GM10248 (cell line): ENCODE results near the gene INTS15.

Experiments used
- CTCF ChIA-PET: fragments of 300-600 bp; sonication (Branson Sonifier 250); formaldehyde crosslinking; extraction: SDS; loops from one replicate; lab custom pipeline; 2021; ENCODE audit warnings: antibody characterized with exemption; lab: Yijun Ruan, JAX
- POLR2A ChIA-PET: fragments of 350-650 bp; sonication (Branson Sonifier 250); formaldehyde crosslinking; extraction: SDS; loops from one replicate; lab custom pipeline; 2020; ENCODE audit warnings: antibody characterized with exemption; lab: Yijun Ruan, JAX
- DNase-seq: peaks from one replicate; pipeline ENCODE4 v3.0.0; 2012; ENCODE audit errors: extremely low spot score
- TF ChIP-seq, protein P1 (sequence below): IDR thresholded peaks from 2 replicates; pipeline ENCODE4 v1.5.1; 2012; ENCODE audit warnings: mild to moderate bottlenecking, low read depth; ENCODE audit errors: extremely low read depth, missing control alignments, control extremely low read depth

The INTS15 gene

DNA sequence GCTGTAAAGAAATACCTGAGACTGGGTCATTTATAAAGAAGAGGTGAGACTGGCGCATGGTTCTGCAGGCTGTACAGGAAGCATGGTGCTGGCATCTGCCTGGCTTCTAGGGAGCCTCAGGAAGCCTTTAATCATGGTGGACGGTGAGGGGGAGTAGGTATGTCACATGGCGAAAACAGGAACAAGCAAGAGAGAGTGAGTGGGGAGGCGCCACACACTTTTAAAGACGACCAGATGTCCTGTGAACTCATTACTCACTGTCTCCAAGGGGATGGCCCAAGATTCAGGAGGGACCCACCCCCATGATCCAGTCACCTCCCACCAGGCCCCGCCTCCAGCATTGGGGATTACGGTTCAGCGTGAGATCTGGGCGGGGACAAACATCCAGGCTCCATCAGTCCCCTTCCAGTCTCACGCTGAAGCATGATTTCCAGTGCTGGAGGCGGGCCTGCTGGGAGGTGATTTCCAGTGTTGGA is 50.5 kb downstream of the INTS15 start:
- TF ChIP-seq, protein P1, sequence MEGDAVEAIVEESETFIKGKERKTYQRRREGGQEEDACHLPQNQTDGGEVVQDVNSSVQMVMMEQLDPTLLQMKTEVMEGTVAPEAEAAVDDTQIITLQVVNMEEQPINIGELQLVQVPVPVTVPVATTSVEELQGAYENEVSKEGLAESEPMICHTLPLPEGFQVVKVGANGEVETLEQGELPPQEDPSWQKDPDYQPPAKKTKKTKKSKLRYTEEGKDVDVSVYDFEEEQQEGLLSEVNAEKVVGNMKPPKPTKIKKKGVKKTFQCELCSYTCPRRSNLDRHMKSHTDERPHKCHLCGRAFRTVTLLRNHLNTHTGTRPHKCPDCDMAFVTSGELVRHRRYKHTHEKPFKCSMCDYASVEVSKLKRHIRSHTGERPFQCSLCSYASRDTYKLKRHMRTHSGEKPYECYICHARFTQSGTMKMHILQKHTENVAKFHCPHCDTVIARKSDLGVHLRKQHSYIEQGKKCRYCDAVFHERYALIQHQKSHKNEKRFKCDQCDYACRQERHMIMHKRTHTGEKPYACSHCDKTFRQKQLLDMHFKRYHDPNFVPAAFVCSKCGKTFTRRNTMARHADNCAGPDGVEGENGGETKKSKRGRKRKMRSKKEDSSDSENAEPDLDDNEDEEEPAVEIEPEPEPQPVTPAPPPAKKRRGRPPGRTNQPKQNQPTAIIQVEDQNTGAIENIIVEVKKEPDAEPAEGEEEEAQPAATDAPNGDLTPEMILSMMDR: no peak
- POLR2A ChIA-PET: no interaction called here
- no peak for DNase-seq
- CTCF ChIA-PET: interaction anchor here (1.2 kb wide), 1 partner anchor 63 kb away, joined by 3 read pairs; the partner anchor contains the start of gene ZDHHC4

GRCh38 chr7:6641305-6642035 is 51.6 kb downstream of the INTS15 start:
- ChIA-PET POLR2A (no interaction called here), CTCF (interaction anchor here (1.1 to 1.2 kb wide), 2 partner anchors 20 to 88 kb away, joined by 3 read pairs; no protein-coding TSS in a partner anchor)
- no peak for DNase-seq
- TF ChIP-seq, protein P1: no peak

DNA sequence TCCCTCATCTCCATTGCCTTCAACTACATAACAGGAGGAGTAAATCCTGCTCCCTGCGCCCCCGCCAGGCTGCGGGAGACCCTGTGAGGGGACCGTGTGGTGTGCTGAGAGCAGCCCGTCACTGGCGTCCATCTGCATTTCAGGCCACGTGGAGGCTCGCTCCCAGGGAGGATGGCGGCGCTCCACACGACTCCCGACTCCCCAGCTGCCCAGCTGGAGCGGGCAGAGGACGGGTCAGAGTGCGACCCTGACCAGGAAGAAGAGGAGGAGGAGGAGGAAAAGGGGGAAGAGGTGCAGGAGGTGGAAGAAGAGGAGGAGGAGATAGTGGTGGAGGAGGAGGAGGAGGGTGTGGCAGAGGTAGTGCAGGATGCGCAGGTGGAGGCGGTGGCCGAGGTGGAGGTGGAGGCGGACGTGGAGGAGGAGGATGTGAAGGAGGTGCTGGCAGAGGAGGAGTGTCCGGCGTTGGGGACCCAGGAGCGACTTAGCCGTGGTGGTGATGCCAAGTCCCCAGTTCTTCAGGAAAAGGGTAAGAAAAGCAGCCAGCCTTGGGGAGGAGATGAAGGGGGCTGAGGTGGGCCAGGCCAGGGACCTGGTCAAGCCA is 52.5 kb downstream of the INTS15 start:
- ChIA-PET POLR2A (no interaction called here), CTCF (interaction anchor here (1.2 kb wide), 1 partner anchor 21 kb away, joined by 3 read pairs; no protein-coding TSS in a partner anchor)
- TF ChIP-seq, protein P1: no peak
- no peak for DNase-seq

- no peak for DNase-seq
- ChIA-PET CTCF (no interaction called here), POLR2A (no interaction called here)
- TF ChIP-seq, protein P1: no peak
Observed at GRCh38 chr7:6642861-6643640, 53.2 kb downstream of the INTS15 start.

- POLR2A ChIA-PET: no interaction called here
- no peak for DNase-seq
- TF ChIP-seq, protein P1: no peak
- CTCF ChIA-PET: no interaction called here
Observed at GRCh38 chr7:6643915-6644625, 54.2 kb downstream of the INTS15 start.

GRCh38 chr7:6644728-6645127 is 54.9 kb downstream of the INTS15 start:
- TF ChIP-seq, protein P1: no peak

More at GRCh38 chr7:6644728-6645127, 54.9 kb downstream of the INTS15 start:
- ChIA-PET POLR2A (interaction anchor here (1.1 kb wide), 1 partner anchor 80 kb away, joined by 3 read pairs; no protein-coding TSS in a partner anchor), CTCF (no interaction called here)
- no peak for DNase-seq
